ENCODE measurements around the gene DNLZ.

DNLZ gene

GRCh38 chr9:136376457-136376856 lies 12.9 kb upstream of the DNLZ start:
- DNase-seq (ENCODE audit: low spot score), result no peak

- DNase-seq (ENCODE audit: low spot score), result no peak
These were observed 11.6 kb upstream of the DNLZ start for GRCh38 chr9:136375096-136375495.

- no peak for DNase-seq (ENCODE audit: low spot score)
These were observed 10.6 kb upstream of the DNLZ start for GRCh38 chr9:136374183-136374575.

- DNase-seq (ENCODE audit: low spot score), result peak; percentile 62
These were observed 10.0 kb upstream of the DNLZ start, which contains the start of gene CARD9 for GRCh38 chr9:136373300-136374182. Gene CARD9 (minus strand): TSS chr9:136373669. CDS start chr9:136372078, 1,591 bp downstream.

- DNase-seq (ENCODE audit: low spot score), result peak; percentile 44
These were observed 9.2 kb upstream of the DNLZ start for GRCh38 chr9:136372561-136373299.

GRCh38 chr9:136372006-136372405 lies 8.5 kb upstream of the DNLZ start:
- no peak for DNase-seq (ENCODE audit: low spot score)

- no peak for DNase-seq (ENCODE audit: low spot score)
These were observed 8.0 kb upstream of the DNLZ start for GRCh38 chr9:136371533-136371880.

GRCh38 chr9:136370687-136371532 lies 7.4 kb upstream of the DNLZ start:
- no peak for DNase-seq (ENCODE audit: low spot score)

GRCh38 chr9:136370037-136370436 lies 6.5 kb upstream of the DNLZ start:
- no peak for DNase-seq (ENCODE audit: low spot score)

GRCh38 chr9:136368190-136368589 lies 4.6 kb upstream of the DNLZ start:
- DNase-seq (ENCODE audit: low spot score), result no peak

GRCh38 chr9:136367296-136368145 lies 4.0 kb upstream of the DNLZ start:
- no peak for DNase-seq (ENCODE audit: low spot score)

- no peak for DNase-seq (ENCODE audit: low spot score)
These were observed 3.3 kb upstream of the DNLZ start for GRCh38 chr9:136366826-136367225.

- no peak for DNase-seq (ENCODE audit: low spot score)
These were observed 2.3 kb upstream of the DNLZ start for GRCh38 chr9:136365775-136366222.

GRCh38 chr9:136364942-136365774 lies 1.6 kb upstream of the DNLZ start:
- DNase-seq (ENCODE audit: low spot score), result no peak

GRCh38 chr9:136363949-136364748 lies 605 bp upstream of the DNLZ start:
- no peak for DNase-seq (ENCODE audit: low spot score)

GRCh38 chr9:136362450-136362784 lies 1.1 kb downstream of the DNLZ start:
- DNase-seq (ENCODE audit: low spot score), result no peak

GRCh38 chr9:136361754-136362449 lies 1.6 kb downstream of the DNLZ start:
- DNase-seq (ENCODE audit: low spot score), result no peak

GRCh38 chr9:136361047-136361753 lies 2.3 kb downstream of the DNLZ start:
- no peak for DNase-seq (ENCODE audit: low spot score)

Data from pons (tissue), 1 donor.